ENCODE results near the gene COL20A1.
"Not testable (repeated sequence)": the region's sequence is repeated elsewhere in the genome, so short reads cannot be mapped to it uniquely, and the experiment has no call there.

The COL20A1 gene

DNA sequence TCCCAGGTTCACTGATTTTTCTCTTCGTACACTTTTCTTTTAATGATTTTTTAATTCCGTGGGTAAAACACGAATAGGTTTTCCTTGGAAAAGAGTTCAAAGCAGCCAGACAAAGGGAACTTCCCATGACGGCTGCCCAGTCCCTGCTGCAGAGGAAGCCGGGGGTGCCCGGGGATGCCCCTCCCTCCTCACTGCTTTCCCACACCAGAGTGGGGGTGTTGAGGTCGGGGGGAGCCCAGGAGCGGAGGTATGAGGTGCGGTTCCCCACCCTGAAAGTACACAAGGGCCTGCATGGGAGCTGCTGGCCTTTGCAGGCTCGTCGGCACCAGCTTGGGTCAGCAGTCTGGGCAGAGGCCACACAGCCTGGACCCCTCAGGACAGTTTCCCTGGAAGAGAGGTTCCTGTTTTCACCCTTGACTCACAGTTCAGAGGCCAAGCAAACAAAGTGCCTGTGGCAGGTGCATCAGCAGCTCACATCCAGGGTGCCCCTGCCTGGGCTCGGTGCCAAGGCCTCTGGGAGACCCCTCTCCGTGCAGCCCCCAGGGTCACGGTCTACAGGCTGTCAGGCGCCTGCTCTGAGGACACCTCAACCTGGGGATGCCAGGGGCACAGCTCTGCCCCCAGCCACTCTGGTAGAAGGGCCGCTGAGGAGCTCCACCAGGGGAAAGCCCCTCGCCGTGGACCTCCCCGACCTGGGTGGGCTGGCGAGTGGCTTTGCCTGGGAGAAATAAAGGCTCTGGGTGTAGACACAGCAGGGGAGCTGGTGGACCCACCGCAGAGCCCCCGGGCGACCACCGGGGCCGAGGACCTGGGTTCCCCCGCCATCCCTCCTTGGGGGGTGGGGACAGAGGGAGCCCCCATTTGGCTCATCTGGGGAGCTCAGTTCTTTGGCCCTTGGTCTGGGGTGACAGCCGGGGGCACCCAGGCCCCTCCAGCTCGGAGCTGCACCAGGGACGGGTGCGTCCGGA, 83.6 kb downstream of the COL20A1 start:
- no peak for DNase-seq (ENCODE audit: low spot score)

DNA sequence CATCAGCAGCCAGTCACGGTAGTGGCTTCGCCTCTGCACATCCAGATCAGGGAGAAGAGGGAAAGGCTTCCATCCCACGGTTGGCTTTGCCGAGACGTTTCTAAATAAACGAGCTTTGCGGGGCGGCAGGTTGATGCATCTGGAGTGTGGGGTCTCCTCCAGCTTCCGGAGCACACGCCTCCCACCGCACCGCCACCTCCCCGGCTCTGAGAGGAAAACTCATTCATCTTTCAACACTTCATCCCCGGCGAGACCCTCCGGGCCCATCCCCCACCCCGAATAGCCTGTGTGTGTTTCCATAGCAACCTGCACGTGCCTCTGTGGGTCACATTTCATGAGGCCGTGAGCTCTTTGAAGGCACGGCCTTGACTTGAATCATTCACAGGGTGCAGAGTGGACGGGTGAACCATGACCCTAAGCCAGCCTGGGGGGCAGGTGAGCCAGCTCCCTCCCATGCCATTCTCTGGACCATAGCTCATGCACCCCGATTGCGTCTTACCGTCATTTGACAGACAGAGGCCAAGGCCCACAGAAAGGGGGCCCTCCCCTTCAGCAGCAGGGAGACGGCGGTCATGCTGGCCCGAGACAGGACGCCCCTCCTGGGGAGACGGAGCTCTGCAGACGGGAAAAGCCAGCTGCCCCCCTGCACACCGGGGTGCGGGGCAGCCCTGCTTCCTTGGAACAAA, 84.4 kb downstream of the COL20A1 start:
- peak; percentile 81 for DNase-seq (ENCODE audit: low spot score)

DNA sequence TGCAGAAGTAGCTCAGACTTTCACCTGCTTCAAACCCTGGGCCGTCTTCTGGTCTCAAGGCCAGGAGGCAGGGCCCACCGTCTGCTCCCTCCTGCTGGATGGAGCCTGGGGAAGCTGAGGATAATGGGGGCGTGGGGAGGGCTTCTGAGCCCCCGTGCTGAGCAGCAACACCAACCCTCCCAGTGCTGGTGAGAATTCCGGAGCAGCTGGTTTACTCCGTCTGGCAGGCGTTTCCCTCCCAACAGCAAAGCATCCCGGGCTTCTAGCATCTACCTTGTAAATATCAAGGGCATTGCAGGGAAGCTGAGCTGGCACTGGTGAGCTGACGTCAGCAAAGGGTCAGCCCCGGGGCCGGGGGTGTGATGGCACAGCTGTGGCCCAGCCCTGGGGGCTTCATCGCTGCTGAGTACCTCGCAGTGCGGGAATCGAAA, 85.0 kb downstream of the COL20A1 start:
- DNase-seq (ENCODE audit: low spot score), result no peak

DNA sequence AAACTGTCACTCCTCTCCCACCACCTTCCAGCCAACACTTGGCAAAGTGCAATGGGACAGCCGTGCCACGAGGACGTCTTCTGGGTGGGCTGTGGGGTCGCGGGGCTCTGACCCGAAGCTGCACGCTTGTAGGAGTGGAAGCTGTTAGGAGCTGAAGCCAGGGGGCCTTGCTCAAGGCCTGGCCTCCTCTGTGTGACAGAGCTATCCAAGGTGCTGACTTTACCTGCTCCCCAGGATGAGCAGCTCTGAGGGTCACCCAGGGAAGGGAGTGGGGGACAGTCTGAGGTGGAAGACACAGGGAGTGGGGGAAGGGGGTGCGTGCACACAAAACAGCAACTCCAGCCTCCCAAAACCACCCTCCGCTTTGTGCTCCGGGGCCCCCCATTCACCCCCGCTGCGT, 85.6 kb downstream of the COL20A1 start:
- DNase-seq (ENCODE audit: low spot score), result peak; percentile 84

DNA sequence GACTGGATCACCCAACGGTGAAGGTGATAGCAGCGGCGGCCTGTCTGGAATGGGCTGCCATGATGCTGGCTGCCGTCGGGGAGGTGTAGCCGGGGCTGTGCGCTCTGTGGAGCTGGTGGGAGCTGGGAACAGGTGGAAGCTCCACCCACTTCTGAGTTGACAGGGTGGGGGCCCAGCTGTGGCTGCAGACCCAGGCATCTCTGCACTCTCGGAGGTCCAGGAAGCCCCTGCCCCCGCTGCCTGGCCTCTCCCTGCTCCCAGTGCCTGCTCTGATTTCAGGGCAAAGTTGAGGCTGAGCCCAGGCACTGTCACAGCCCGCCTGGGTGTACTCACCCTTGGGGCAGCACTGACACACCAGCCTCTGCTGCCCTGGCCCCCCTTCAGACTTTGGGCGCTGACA, 86.3 kb downstream of the COL20A1 start:
- no peak for DNase-seq (ENCODE audit: low spot score)

DNA sequence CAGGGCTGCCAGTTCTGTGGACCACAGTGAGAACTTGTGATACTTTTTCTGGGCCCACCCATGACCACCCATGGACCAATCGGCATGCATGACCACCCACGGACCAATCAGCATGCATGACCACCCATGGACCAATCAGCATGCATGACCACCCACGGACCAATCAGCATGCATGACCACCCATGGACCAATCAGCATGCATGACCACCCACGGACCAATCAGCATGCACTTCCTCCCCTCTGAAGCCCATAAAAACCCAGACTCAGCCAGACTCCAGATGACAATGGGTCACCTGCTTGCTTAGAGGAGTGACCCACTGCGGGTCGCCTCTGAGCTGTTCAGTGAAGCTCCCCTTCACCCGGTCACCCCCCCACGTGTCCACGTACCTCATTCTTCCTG, 86.9 kb downstream of the COL20A1 start:
- not testable (repeated sequence) for DNase-seq (ENCODE audit: low spot score)

DNA sequence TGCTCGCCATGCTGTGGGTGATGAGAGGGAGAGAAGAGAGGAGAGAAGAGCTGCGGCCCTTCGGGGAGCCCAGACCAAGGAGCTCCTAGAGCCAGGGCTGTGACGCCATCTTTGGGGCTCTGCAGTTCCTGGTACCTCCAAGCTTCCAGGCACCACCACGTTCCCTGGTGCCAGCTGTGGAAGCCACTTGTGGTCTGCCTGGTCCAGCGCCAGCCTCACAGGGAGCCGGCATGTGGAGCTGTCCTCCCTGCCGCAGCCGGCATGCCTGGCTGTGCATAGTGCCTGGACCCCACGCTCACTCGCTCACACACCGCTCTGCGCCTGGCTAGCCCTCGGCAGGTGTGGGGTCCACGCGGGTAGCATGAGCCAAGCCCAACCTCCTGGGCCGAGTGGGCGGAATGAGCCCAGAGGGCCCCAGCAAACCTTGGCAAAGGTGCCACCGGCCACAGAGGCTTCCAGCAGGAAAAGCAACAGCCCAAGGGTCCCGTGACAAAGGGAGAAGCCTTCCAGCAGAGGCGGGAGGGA, 87.4 kb downstream of the COL20A1 start:
- DNase-seq (ENCODE audit: low spot score), result no peak

DNA sequence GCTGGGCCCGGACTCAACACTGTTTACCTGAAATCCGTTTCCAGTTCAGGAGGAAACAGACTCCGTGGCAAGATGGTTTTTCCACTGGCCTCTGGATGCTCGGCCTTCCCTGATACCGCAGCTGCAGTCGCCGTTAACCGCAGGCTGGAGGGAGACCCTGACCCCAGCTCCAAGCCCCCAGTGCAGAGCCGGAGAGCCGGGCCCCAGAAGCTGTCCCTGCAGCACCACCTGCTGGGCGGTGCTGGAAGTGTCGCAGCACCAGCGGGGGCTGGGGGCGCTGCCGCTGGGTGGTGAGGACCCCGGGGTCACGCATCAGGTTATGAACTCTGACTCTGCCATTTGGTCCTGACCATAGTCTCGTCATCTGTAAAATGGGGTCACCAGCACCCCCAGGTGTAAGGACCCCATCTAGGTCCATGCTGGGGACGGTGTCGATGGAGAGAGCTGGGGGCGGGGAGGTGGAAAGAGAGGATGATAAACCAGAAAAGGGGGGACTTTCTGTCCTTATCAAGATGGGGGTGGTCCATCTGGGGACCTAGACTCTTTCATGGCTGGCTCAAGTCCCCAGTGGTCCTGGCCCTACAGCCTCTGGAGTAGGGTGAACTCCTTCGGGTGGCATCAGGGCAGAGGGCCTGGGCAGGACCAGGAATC, 88.9 kb downstream of the COL20A1 start:
- peak; percentile 95 for DNase-seq (ENCODE audit: low spot score)

DNA sequence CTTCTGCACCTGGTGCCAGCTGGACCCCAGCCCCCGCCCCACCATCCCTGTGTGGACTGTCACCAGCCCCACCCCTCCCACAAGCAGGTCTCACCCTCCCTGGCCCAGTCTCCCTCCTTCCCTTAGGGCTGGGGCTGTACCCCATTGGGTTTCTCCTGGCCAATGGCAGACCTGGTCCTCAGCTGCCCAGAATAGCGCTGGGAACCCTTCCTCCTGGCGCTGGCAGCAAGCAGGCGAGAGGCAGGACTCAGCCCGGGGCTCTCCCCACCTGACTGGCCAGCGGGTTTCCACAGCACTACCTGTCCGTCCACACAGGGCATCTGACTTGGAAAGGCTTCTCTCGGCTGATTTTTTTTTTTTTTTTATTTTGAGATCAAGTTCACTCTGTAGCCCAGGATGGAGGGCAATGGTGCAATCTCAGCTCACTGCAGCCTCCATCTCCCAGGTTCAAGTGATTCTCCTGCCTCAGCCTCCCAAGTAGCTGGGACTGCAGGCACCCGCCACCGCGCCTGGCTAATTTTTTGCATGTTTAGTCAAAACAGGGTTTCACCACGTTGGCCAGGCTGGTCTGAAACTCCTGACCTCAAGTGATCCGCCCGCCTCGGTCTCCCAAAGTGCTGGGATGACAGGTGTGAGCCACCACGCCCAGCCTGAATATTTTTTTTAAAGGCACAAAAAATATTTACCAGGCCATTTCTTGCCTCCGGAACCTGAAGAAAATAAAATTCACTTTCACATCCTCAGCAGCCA, 89.7 kb downstream of the COL20A1 start:
- no peak for DNase-seq (ENCODE audit: low spot score)

DNA sequence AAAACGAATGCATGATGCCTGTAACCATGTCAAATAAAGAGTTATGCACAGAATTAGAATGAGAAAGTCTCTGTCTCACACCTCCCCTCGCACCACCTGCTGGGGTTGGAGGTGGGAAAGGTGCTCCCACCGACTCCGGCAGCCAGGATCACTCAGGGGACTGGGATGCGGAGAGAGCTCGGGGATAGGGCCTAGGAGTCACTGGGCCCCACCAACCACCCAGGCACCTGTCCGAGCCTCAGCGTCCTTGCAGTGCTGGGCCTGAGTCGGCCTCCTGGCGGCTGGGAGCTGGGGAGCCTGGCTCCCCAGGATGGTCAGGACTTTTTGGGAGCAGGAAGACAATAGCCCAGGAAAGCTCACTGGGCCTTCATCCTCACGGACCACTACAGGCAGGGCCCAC, 90.6 kb downstream of the COL20A1 start:
- no peak for DNase-seq (ENCODE audit: low spot score)

DNA sequence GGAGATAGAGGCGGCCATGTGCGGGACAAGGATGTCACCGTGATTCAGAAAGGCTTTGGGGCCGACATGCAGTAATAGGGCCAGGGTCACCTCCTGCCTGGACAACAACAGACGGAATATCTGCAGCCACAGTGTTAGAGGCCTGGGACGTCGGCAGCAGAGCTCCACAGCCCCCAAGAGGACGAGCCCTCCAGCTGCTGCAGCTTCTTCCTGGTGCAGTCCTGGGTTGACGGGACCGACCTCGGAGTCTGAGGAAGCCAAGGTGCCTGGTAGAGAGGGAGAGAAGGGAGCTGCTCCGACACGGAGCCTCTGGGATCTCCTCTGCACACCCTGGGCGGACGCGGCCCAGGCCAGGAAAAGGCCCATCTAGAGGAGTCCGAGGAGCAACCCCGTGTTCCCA, 91.3 kb downstream of the COL20A1 start:
- no peak for DNase-seq (ENCODE audit: low spot score)

All from iPS-NIHi11 (cell line).